NCI-H1436 treated with DMSO at 0.1 percent for 48 hours (cell line): Measurements from ENCODE around the gene CUL1.

Source experiments
- DNase-seq: peaks from one replicate; lab custom pipeline; 2025; lab: John Stamatoyannopoulos, UW

Gene CUL1

GRCh38 chr7:148718431-148718830 is 19.7 kb downstream of the CUL1 start:
- no peak for DNase-seq

- no peak for DNase-seq
Observed at GRCh38 chr7:148719753-148720152, 21.1 kb downstream of the CUL1 start.

GRCh38 chr7:148720472-148720871 is 21.8 kb downstream of the CUL1 start:
- no peak for DNase-seq

DNA sequence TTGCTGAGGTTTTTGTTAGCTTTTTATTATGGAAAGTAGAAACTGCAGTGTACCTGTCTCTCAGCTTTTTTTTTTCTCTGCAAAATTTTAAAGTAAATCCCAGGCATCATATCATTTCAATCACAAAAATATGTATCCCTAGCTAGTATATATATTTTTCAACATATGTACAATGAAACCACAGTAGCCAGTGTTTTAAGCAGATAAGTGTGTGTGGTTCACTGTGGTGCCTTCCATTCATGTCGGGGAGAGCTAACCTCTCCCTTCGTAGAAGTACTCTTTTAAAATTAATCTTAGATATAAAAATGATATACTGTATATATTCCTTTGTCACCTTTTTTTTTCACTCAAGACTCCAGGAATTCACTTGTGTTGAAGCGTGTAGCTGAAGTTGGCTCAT is 22.7 kb downstream of the CUL1 start:
- DNase-seq, result no peak

DNA sequence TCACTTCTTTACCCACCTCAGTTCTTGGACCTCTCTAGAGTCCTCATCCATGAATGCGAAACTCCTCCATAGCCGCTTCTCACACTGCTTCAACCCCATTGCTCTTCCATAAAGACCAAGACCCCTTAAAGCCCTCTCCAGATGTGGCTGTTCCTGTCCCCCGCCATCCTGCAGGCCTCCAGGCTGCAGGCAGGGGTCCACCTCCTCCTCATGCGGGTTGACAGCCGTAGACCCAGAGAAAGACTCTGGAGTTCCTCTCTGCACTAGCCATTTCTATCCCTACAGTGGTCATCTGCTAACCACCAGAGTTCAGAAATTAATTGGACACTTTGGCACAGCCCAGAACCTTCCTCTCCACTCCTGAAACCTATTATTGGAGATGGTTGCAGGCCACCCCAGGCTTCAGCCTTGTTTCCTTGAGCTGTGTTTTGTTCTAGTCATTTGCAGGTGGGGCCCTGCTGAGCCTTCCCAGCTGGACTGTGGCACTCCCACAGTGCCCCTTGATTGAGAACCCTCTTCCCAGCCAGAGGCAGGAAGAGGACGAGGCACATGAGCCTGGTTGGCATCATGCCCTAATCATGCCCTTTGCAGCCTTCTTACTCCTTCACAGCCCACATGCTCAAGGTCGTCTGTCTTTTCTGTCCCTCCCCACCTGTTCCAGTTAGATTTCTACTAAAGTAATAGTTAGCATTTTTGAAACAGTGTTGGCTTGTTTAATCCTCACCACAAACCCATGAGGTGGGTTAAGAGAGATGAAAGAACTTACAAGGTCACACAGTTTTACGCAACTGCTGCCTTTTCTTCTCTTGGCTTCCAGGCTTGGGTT is 23.9 kb downstream of the CUL1 start:
- no peak for DNase-seq

- DNase-seq, result no peak
Observed at GRCh38 chr7:148723166-148723559, 24.5 kb downstream of the CUL1 start.

- no peak for DNase-seq
Observed at GRCh38 chr7:148723846-148724245, 25.1 kb downstream of the CUL1 start.

- DNase-seq, result no peak
Observed at GRCh38 chr7:148726385-148726784, 27.7 kb downstream of the CUL1 start.

DNA sequence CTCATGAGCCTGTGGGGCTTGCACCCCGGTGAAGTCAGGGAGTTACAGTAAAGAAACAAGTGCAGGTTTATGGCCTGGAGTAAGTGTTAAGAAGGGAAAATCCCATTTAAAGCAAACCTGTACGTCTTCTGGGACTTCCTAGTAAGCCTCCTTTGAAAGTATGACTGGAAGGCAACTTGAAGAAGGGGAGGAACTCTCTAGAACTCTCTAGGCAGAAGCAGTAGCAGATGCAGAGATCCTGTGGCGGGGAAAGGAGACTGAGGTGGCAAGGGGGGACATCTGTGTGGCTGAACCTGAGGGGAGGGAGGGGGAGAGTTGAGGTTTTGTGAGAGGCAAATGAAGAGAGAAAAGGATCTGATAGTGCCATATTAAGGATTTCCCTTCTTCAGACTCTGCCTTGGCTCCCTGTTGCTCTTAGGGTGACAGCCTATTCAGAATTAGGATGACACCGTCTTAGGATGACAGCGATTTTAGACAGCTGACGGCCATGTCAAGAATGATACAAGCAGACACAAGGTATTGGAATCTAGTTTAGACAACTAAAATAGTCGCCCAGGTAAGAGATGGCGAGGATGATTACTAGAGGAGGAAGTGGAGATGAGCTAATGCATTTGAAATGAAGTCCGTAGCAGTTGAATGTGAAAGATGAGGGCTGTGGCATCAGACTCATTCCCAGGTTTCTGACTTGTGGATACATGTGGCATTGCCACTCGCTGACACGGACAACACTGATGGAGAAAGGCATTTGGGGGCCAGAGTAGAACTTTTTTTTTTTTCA is 29.0 kb downstream of the CUL1 start:
- DNase-seq, result no peak

- no peak for DNase-seq
Observed at GRCh38 chr7:148729984-148730733, 31.5 kb downstream of the CUL1 start.

DNA sequence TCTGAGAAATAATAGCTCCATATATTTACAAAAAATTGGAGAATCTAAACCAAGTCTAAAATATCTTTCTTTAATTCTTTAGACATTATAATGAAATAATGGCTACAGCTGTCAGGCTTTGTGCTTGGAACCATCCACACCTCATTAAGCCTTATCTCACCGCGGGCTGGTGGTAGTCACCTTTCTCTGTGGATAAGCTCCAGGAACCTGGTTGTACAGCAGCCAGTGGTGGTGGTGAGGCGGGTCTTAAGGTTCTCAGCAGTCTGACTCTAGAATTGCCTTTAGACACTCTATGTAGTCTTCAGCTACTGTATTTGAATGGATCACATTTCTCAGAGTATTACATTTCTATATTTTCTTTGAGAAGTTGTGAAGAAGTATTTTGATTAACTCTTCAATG is 34.2 kb downstream of the CUL1 start:
- no peak for DNase-seq

DNA sequence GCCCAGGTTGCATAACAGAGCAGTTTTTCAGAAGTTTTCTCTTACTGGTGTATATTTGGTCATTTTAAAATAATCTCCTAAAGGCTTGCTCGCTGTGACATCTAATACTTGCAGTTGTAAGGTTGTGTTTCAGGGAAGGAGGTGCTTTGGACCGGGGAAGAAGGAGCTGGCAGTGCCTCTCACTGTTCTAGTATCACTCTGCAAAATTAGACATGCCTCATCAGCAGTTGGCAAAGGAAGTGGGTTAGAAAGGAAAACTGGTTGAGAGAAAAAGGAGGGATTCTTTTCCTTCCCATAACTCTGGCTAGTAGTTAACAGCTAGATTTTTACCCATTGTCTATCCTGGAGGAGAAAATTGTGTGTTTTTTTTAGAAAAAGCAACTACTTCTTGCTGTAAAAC is 34.8 kb downstream of the CUL1 start:
- no peak for DNase-seq

DNA sequence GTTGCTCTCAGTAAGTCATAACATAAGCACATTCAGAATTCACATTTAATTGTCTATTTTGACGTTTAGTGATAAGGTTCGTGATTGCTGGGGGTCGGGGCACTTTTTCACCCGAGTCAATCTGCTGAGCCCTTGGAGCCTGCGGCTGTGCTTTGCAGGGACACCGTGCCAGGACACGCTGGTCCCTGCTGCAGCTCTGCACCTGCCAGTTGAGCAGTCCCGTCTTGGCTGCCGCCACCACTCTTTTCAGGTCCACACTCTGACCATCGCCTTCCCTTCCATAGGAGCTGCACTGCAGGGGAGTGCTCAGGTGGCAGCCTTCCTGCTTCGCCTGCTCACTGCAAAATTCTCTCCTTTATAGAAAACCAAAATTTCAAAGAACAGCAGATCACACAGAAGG is 36.4 kb downstream of the CUL1 start:
- DNase-seq, result no peak

GRCh38 chr7:148735967-148736366 is 37.3 kb downstream of the CUL1 start:
- no peak for DNase-seq

DNA sequence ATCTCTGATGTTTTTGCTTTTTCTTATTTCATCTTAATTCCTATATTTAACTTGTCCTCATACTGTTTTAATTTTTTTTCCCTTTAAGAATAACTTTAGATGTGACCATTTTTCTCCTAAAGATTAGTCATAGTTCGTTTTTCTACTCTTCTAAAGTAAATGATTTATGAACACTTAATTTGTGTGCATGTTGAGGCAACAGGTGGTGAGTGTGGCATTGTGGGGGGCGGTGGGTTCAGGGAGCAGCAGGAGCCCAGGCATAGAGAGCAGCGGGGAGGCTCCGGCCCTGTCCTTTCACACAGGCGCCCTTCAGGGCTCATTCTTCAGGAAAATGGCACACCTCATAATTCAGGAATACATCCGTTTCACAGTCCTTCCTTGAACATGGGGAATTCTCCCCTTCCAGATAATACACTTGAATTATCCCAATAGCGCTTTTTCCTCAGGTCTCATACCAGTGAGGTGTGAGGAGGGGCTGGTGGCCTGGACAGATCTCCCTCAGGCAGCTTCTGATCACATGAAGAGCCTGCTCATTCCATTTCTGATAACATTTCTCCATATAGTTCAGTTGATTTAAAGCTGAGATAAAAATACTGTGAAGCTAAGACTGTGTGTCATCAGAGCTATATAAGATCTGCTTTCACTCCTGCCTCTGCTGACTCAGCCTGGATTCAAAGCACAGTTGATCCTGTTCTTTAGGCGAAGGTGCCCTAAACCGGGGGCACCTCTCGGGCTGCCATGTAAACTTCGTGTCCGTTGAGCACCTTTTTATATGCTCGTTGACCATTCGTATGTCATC is 40.2 kb downstream of the CUL1 start:
- DNase-seq, result no peak

- no peak for DNase-seq
Observed at GRCh38 chr7:148746135-148746534, 47.4 kb downstream of the CUL1 start.

- DNase-seq, result no peak
Observed at GRCh38 chr7:148747274-148747673, 48.6 kb downstream of the CUL1 start.

GRCh38 chr7:148750442-148751355 is 52.0 kb downstream of the CUL1 start:
- DNase-seq, result no peak

GRCh38 chr7:148753224-148753623 is 54.5 kb downstream of the CUL1 start:
- no peak for DNase-seq

DNA sequence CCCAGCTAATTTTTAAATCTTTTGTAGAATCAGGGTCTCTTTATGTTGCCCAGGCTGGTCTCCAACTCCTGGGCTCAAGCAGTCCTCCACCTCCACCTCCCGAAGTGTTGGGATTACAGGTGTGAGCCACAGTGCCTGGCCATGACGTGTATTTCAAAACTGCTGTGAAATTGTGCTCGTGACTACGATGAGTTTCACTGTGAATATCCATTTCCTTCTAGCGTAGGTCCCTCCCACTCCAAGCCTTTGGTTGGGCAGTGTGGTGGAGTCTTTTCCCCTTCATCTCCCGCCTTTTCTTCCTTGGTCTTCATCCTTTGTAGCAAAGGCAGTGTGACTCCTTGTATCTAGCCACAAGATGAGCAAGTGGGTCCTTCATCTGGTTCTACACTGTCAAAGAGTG is 56.2 kb downstream of the CUL1 start:
- DNase-seq, result no peak
